K562 (cell line): Measurements from ENCODE around the gene ITGB2. TPM values are rescaled to one million over a fixed set of nuclear protein-coding genes. Genes with fewer than 3 reads are reported as not detected.

ENCODE experiments used
- EHMT2 ChIP-seq: fragments of 450-650 bp; IDR thresholded peaks from 2 replicates; pipeline ENCODE4 v1.6.1; 2018; ENCODE audit warnings: antibody characterized with exemption
- FOXA3 ChIP-seq, 2 experiments: fragments of 450-650 bp in 1 of 2; sonication (generic) in 1 of 2; formaldehyde crosslinking; IDR thresholded peaks in 1 of 2; conservative IDR thresholded peaks in 1 of 2; 2 replicates each; pipeline versions ENCODE4 v1.4.0 to v1.8.0; 2020 to 2022; ENCODE audit warnings: mild to moderate bottlenecking in 2 of 2, missing genetic modification reagents in 1 of 2
- FOXM1 ChIP-seq, 2 experiments: fragments of 450-650 bp in 1 of 2; sonication (generic) in 1 of 2; formaldehyde crosslinking in 1 of 2; IDR thresholded peaks; 2 replicates each; pipeline versions ENCODE4 v1.6.1 to v1.9.0; 2017 to 2022; ENCODE audit warnings: low read depth in 2 of 2, mild to moderate bottlenecking in 2 of 2, missing genetic modification reagents in 1 of 2, moderate library complexity in 1 of 2
- HDAC8 ChIP-seq: fragments of 450-650 bp; IDR thresholded peaks from 2 replicates; pipeline ENCODE4 v1.6.1; 2016; ENCODE audit warnings: mild to moderate bottlenecking, missing genetic modification characterization, moderate library complexity, missing compliant biosample characterization
- NFXL1 ChIP-seq: fragments of 450-650 bp; formaldehyde crosslinking; IDR thresholded peaks from 2 replicates; pipeline ENCODE4 v1.4.0; 2021; ENCODE audit warnings: mild to moderate bottlenecking
- OTX1 ChIP-seq: fragments of 450-650 bp; formaldehyde crosslinking; IDR thresholded peaks from 2 replicates; pipeline ENCODE4 v1.4.0; 2022; ENCODE audit warnings: mild to moderate bottlenecking
- RB1 ChIP-seq: fragments of 450-650 bp; IDR thresholded peaks from 2 replicates; pipeline ENCODE4 v1.6.1; 2017; ENCODE audit warnings: low read depth, mild to moderate bottlenecking
- RERE ChIP-seq: sonication (generic); formaldehyde crosslinking; IDR thresholded peaks from 2 replicates; pipeline ENCODE4 v1.8.0; 2023; ENCODE audit warnings: missing genetic modification reagents, mild to moderate bottlenecking, borderline replicate concordance
- TBP ChIP-seq: optimal IDR thresholded peaks from 2 replicates; pipeline ENCODE3; 2011; ENCODE audit warnings: low read depth, low read length, improper control_type of control experiment
- TOE1 ChIP-seq, 2 experiments: fragments of 450-650 bp in 1 of 2; sonication (generic) in 1 of 2; formaldehyde crosslinking in 1 of 2; IDR thresholded peaks; 2 replicates each; pipeline versions ENCODE4 v1.7.1 to v1.8.0; 2016 to 2022; ENCODE audit warnings: borderline replicate concordance in 2 of 2, mild to moderate bottlenecking in 2 of 2, antibody characterized with exemption in 1 of 2, inconsistent platforms in 1 of 2, low read depth in 1 of 2, missing genetic modification reagents in 1 of 2, moderate library complexity in 1 of 2
- ZBTB43 ChIP-seq: sonication (generic); formaldehyde crosslinking; IDR thresholded peaks from 2 replicates; pipeline ENCODE4 v1.8.0; 2023; ENCODE audit warnings: mild to moderate bottlenecking, missing genetic modification reagents
- ZNF232 ChIP-seq: sonication (generic); formaldehyde crosslinking; IDR thresholded peaks from 2 replicates; pipeline ENCODE4 v1.8.0; 2022; ENCODE audit warnings: mild to moderate bottlenecking, missing genetic modification reagents
- polyA plus RNA-seq, 8 experiments: library from polyadenylated mRNA; depleted of rRNA in 4 of 8; stranded (reverse) in 5 of 8; unstranded in 3 of 8; fragments of >200 nt; fragmentation: Nextera tagmentation in 2 of 8; fragmentation: Illumina TruSeq in 1 of 8; extraction: Ambion mirVana in 2 of 8; extraction: Trizol in 1 of 8; gene quantifications; 2 replicates each; pipeline versions ENCODE4 v1.2.1 to v1.2.3, GENCODE V29; 2011 to 2014; ENCODE audit warnings: inconsistent platforms in 1 of 8, missing spikeins in 1 of 8
- total RNA-seq, 7 experiments: library from RNA; depleted of rRNA in 6 of 7; stranded (reverse); fragments of >200 nt in 6 of 7; fragmentation: Illumina TruSeq in 2 of 7; extraction: Trizol in 2 of 7; gene quantifications; 2 replicates each; pipeline versions ENCODE4 v1.2.1 to v1.2.3, GENCODE V29; 2011 to 2021; ENCODE audit warnings: low replicate concordance in 1 of 7
- TF ChIP-seq, protein P1 (sequence below): fragments of 450-650 bp; IDR thresholded peaks from 2 replicates; pipeline ENCODE4 v1.6.1; 2016; ENCODE audit warnings: low read depth

ITGB2 gene
- total and polyA plus RNA-seq, 9 of the 15 experiments (the other 6 are each of a cell fraction or from before 2014, with no cell fraction given) = 0.07 to 1.3 (median 0.51) TPM; not detected in 2

- TF ChIP-seq FOXM1 (IDR thresholded peaks at IDR 0.05; ENCODE audit: low read depth) = no peak
- TF ChIP-seq FOXM1 (CRISPR knock-in tag; IDR thresholded peaks at IDR 0.05; ENCODE audit: low read depth) = no peak; the same call in 1 of the 2 replicates
- TF ChIP-seq TBP = no peak
- TF ChIP-seq FOXA3 (CRISPR knock-in tag; conservative IDR thresholded peaks at IDR 0.05 in 1 of 2, IDR thresholded peaks at IDR 0.05 in 1 of 2) = peak in 1 of 2 experiments; percentile 73; a peak in 1 of 4 replicates
- TF ChIP-seq TOE1 (IDR thresholded peaks at IDR 0.05; ENCODE audit: borderline replicate concordance) = no peak
- TF ChIP-seq TOE1 (CRISPR knock-in tag; IDR thresholded peaks at IDR 0.05; ENCODE audit: borderline replicate concordance, low read depth) = no peak
- TF ChIP-seq RB1 = no peak
- TF ChIP-seq HDAC8 (tag) = 0 out of 2 replicates have a peak, but pooled peaks have one; percentile 15
- no peak for TF ChIP-seq OTX1 (CRISPR knock-in tag)
- TF ChIP-seq ZBTB43 = no peak
- peak; percentile 84; the same call in 1 of the 2 replicates for TF ChIP-seq ZNF232
- TF ChIP-seq NFXL1 (CRISPR knock-in tag) = no peak
- no peak for TF ChIP-seq EHMT2
- TF ChIP-seq, protein P1, sequence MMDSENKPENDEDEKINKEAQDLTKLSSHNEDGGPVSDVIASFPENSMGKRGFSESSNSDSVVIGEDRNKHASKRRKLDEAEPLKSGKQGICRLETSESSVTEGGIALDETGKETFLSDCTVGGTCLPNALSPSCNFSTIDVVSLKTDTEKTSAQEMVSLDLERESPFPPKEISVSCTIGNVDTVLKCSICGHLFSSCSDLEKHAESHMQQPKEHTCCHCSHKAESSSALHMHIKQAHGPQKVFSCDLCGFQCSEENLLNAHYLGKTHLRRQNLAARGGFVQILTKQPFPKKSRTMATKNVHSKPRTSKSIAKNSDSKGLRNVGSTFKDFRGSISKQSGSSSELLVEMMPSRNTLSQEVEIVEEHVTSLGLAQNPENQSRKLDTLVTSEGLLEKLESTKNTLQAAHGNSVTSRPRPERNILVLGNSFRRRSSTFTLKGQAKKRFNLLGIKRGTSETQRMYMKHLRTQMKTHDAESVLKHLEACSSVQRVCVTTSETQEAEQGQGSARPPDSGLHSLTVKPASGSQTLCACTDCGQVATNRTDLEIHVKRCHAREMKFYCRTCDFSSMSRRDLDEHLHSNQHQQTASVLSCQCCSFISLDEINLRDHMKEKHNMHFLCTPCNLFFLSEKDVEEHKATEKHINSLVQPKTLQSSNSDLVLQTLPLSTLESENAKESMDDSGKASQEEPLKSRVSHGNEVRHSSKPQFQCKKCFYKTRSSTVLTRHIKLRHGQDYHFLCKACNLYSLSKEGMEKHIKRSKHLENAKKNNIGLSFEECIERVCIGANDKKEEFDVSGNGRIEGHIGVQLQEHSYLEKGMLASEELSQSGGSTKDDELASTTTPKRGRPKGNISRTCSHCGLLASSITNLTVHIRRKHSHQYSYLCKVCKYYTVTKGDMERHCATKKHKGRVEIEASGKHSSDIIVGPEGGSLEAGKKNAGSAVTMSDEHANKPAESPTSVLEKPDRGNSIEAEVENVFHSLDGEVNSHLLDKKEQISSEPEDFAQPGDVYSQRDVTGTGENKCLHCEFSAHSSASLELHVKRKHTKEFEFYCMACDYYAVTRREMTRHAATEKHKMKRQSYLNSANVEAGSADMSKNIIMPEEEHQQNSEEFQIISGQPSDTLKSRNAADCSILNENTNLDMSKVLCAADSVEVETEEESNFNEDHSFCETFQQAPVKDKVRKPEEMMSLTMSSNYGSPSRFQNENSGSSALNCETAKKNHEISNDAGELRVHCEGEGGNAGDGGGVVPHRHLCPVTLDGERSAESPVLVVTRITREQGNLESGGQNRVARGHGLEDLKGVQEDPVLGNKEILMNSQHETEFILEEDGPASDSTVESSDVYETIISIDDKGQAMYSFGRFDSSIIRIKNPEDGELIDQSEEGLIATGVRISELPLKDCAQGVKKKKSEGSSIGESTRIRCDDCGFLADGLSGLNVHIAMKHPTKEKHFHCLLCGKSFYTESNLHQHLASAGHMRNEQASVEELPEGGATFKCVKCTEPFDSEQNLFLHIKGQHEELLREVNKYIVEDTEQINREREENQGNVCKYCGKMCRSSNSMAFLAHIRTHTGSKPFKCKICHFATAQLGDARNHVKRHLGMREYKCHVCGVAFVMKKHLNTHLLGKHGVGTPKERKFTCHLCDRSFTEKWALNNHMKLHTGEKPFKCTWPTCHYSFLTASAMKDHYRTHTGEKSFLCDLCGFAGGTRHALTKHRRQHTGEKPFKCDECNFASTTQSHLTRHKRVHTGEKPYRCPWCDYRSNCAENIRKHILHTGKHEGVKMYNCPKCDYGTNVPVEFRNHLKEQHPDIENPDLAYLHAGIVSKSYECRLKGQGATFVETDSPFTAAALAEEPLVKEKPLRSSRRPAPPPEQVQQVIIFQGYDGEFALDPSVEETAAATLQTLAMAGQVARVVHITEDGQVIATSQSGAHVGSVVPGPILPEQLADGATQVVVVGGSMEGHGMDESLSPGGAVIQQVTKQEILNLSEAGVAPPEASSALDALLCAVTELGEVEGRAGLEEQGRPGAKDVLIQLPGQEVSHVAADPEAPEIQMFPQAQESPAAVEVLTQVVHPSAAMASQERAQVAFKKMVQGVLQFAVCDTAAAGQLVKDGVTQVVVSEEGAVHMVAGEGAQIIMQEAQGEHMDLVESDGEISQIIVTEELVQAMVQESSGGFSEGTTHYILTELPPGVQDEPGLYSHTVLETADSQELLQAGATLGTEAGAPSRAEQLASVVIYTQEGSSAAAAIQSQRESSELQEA = no peak
- 0 out of 2 replicates have a peak, but pooled peaks have one; percentile 72 for TF ChIP-seq RERE (CRISPR knock-in tag)
These were observed 46.5 kb downstream of the ITGB2 start (continued) for GRCh38 chr21:44874240-44874496.
